Activated naive CD4-positive, alpha-beta T cell treated with anti-CD3 and anti-CD28 coated beads, Interleukin-2, amount 10 ng/mL, durations not matched to agents 7 days and 5 days (primary cell): ENCODE measurements around the gene SETBP1.

Source experiments
- CTCF ChIA-PET: fragments of 350-600 bp; sonication (Branson Sonifier 250); formaldehyde crosslinking; loops from one replicate; lab custom pipeline; 2021; ENCODE audit warnings: antibody characterized with exemption; lab: Charles Lee
- DNase-seq: peaks from one replicate; pipeline ENCODE4 v3.0.0-alpha.2; 2020
- H3K27ac Mint-ChIP-seq: one replicate; pipeline ENCODE4 v1.8.0; 2021; ENCODE audit warnings: mild to moderate bottlenecking, moderate library complexity, mixed read lengths
- H3K27me3 Mint-ChIP-seq: one replicate; pipeline ENCODE4 v1.8.0; 2021; ENCODE audit warnings: mild to moderate bottlenecking, mixed read lengths
- H3K36me3 Mint-ChIP-seq: one replicate; pipeline ENCODE4 v1.8.0; 2021; ENCODE audit warnings: mixed read lengths
- H3K4me1 Mint-ChIP-seq: one replicate; pipeline ENCODE4 v1.8.0; 2021; ENCODE audit warnings: mixed read lengths
- H3K4me3 Mint-ChIP-seq: one replicate; pipeline ENCODE4 v1.8.0; 2021; ENCODE audit warnings: mild to moderate bottlenecking, moderate library complexity, mixed read lengths
- H3K9me3 Mint-ChIP-seq: one replicate; pipeline ENCODE4 v1.8.0; 2021; ENCODE audit warnings: mixed read lengths

The SETBP1 gene

GRCh38 chr18:44779753-44780292 is 99.1 kb downstream of the SETBP1 start:
- CTCF ChIA-PET = interaction anchor here (1.1 kb wide), 1 partner anchor 29 kb away, joined by 3 read pairs; no protein-coding TSS in a partner anchor
- no peaks in the 10 kb centered on the region for H3K4me1 Mint-ChIP-seq
- no peak overlapping the region for H3K4me3 Mint-ChIP-seq
- no peak for DNase-seq
- H3K27me3 Mint-ChIP-seq = peaks cover 44% of the 10 kb centered on the region
- H3K36me3 Mint-ChIP-seq = no peaks in the 10 kb centered on the region
- H3K9me3 Mint-ChIP-seq = no peaks in the 10 kb centered on the region
- H3K27ac Mint-ChIP-seq = no peak overlapping the region

- Mint-ChIP-seq H3K4me3 (no peak overlapping the region), H3K36me3 (no peaks in the 10 kb centered on the region), H3K9me3 (no peaks in the 10 kb centered on the region), H3K4me1 (peaks cover 4% of the 10 kb centered on the region), H3K27ac (no peak overlapping the region), H3K27me3 (peaks cover 45% of the 10 kb centered on the region)
- CTCF ChIA-PET = interaction anchor here (0.8 kb wide), 1 partner anchor 96 kb away, joined by 3 read pairs; no protein-coding TSS in a partner anchor
- DNase-seq = no peak
Measured at GRCh38 chr18:44781886-44782285, 101.2 kb downstream of the SETBP1 start.

GRCh38 chr18:44782617-44783016 is 101.9 kb downstream of the SETBP1 start:
- H3K27me3 Mint-ChIP-seq = peaks cover 42% of the 10 kb centered on the region
- no peaks in the 10 kb centered on the region for H3K9me3 Mint-ChIP-seq
- no peak overlapping the region for H3K4me3 Mint-ChIP-seq
- H3K36me3 Mint-ChIP-seq = no peaks in the 10 kb centered on the region
- no peak overlapping the region for H3K27ac Mint-ChIP-seq
- H3K4me1 Mint-ChIP-seq = peaks cover 6% of the 10 kb centered on the region
- CTCF ChIA-PET = interaction anchor here (0.8 kb wide), 1 partner anchor 97 kb away, joined by 3 read pairs; no protein-coding TSS in a partner anchor
- DNase-seq = no peak

- CTCF ChIA-PET = no interaction called here
- H3K27ac Mint-ChIP-seq = no peak overlapping the region
- H3K9me3 Mint-ChIP-seq = no peaks in the 10 kb centered on the region
- no peak overlapping the region for H3K4me3 Mint-ChIP-seq
- no peaks in the 10 kb centered on the region for H3K36me3 Mint-ChIP-seq
- no peak for DNase-seq
- peaks cover 36% of the 10 kb centered on the region for H3K27me3 Mint-ChIP-seq
- peaks cover 6% of the 10 kb centered on the region for H3K4me1 Mint-ChIP-seq
Measured at GRCh38 chr18:44783371-44783770, 102.7 kb downstream of the SETBP1 start.

- DNase-seq = no peak
- CTCF ChIA-PET = interaction anchor here (0.7 kb wide), 1 partner anchor 82 kb away, joined by 3 read pairs; no protein-coding TSS in a partner anchor
- Mint-ChIP-seq H3K4me1 (peaks cover 6% of the 10 kb centered on the region), H3K4me3 (no peak overlapping the region), H3K36me3 (no peaks in the 10 kb centered on the region), H3K27ac (no peak overlapping the region), H3K27me3 (peaks cover 30% of the 10 kb centered on the region), H3K9me3 (no peaks in the 10 kb centered on the region)
Measured at GRCh38 chr18:44786257-44786656, 105.6 kb downstream of the SETBP1 start.

GRCh38 chr18:44786688-44787087 is 106.0 kb downstream of the SETBP1 start:
- Mint-ChIP-seq H3K27me3 (peaks cover 34% of the 10 kb centered on the region), H3K9me3 (no peaks in the 10 kb centered on the region), H3K4me1 (peaks cover 6% of the 10 kb centered on the region), H3K36me3 (no peaks in the 10 kb centered on the region), H3K27ac (no peak overlapping the region), H3K4me3 (no peak overlapping the region)
- CTCF ChIA-PET = no interaction called here
- no peak for DNase-seq

GRCh38 chr18:44788334-44788733 is 107.6 kb downstream of the SETBP1 start:
- Mint-ChIP-seq H3K27ac (no peak overlapping the region), H3K9me3 (no peaks in the 10 kb centered on the region), H3K27me3 (peaks cover 39% of the 10 kb centered on the region), H3K4me3 (no peak overlapping the region), H3K4me1 (peaks cover 6% of the 10 kb centered on the region), H3K36me3 (no peaks in the 10 kb centered on the region)
- no peak for DNase-seq
- CTCF ChIA-PET = no interaction called here

- Mint-ChIP-seq H3K27ac (no peak overlapping the region), H3K27me3 (peaks cover 45% of the 10 kb centered on the region), H3K9me3 (no peaks in the 10 kb centered on the region), H3K4me1 (peaks cover 6% of the 10 kb centered on the region), H3K4me3 (no peak overlapping the region), H3K36me3 (no peaks in the 10 kb centered on the region)
- DNase-seq = no peak
- CTCF ChIA-PET = no interaction called here
Measured at GRCh38 chr18:44789710-44790109, 109.0 kb downstream of the SETBP1 start.

- H3K4me3 Mint-ChIP-seq = no peak overlapping the region
- peaks cover 45% of the 10 kb centered on the region for H3K27me3 Mint-ChIP-seq
- H3K9me3 Mint-ChIP-seq = no peaks in the 10 kb centered on the region
- H3K27ac Mint-ChIP-seq = no peak overlapping the region
- peaks cover 6% of the 10 kb centered on the region for H3K4me1 Mint-ChIP-seq
- no peak for DNase-seq
- CTCF ChIA-PET = no interaction called here
- no peaks in the 10 kb centered on the region for H3K36me3 Mint-ChIP-seq
Measured at GRCh38 chr18:44790860-44791259, 110.2 kb downstream of the SETBP1 start.

- CTCF ChIA-PET = interaction anchor here (0.6 kb wide), 1 partner anchor 526 kb away, joined by 3 read pairs; no protein-coding TSS in a partner anchor
- Mint-ChIP-seq H3K27ac (no peak overlapping the region), H3K9me3 (no peaks in the 10 kb centered on the region), H3K27me3 (peaks cover 43% of the 10 kb centered on the region), H3K4me3 (no peak overlapping the region), H3K36me3 (no peaks in the 10 kb centered on the region), H3K4me1 (peaks cover 6% of the 10 kb centered on the region)
- DNase-seq = no peak
Measured at GRCh38 chr18:44791520-44791919, 110.8 kb downstream of the SETBP1 start.

- no peaks in the 10 kb centered on the region for H3K4me1 Mint-ChIP-seq
- DNase-seq = no peak
- H3K4me3 Mint-ChIP-seq = no peak overlapping the region
- no peak overlapping the region for H3K27ac Mint-ChIP-seq
- no peaks in the 10 kb centered on the region for H3K9me3 Mint-ChIP-seq
- no peaks in the 10 kb centered on the region for H3K36me3 Mint-ChIP-seq
- CTCF ChIA-PET = no interaction called here
- H3K27me3 Mint-ChIP-seq = peaks cover 38% of the 10 kb centered on the region
Measured at GRCh38 chr18:44792456-44793061, 111.9 kb downstream of the SETBP1 start.

GRCh38 chr18:44793194-44793593 is 112.5 kb downstream of the SETBP1 start:
- Mint-ChIP-seq H3K27me3 (peaks cover 38% of the 10 kb centered on the region), H3K36me3 (no peaks in the 10 kb centered on the region), H3K4me3 (no peak overlapping the region), H3K27ac (no peak overlapping the region), H3K4me1 (no peaks in the 10 kb centered on the region), H3K9me3 (no peaks in the 10 kb centered on the region)
- CTCF ChIA-PET = no interaction called here
- no peak for DNase-seq

GRCh38 chr18:44793685-44794084 is 113.0 kb downstream of the SETBP1 start:
- no peaks in the 10 kb centered on the region for H3K9me3 Mint-ChIP-seq
- no peaks in the 10 kb centered on the region for H3K36me3 Mint-ChIP-seq
- CTCF ChIA-PET = no interaction called here
- peaks cover 38% of the 10 kb centered on the region for H3K27me3 Mint-ChIP-seq
- H3K4me1 Mint-ChIP-seq = peaks cover 2% of the 10 kb centered on the region
- H3K4me3 Mint-ChIP-seq = no peak overlapping the region
- H3K27ac Mint-ChIP-seq = no peak overlapping the region
- no peak for DNase-seq

- peaks cover 27% of the 10 kb centered on the region for H3K27me3 Mint-ChIP-seq
- CTCF ChIA-PET = no interaction called here
- H3K27ac Mint-ChIP-seq = no peak overlapping the region
- no peaks in the 10 kb centered on the region for H3K9me3 Mint-ChIP-seq
- peaks cover 16% of the 10 kb centered on the region for H3K4me1 Mint-ChIP-seq
- no peaks in the 10 kb centered on the region for H3K36me3 Mint-ChIP-seq
- no peak for DNase-seq
- no peak overlapping the region for H3K4me3 Mint-ChIP-seq
Measured at GRCh38 chr18:44795241-44795640, 114.6 kb downstream of the SETBP1 start.
